ENCODE measurements around the gene SLC27A5.

The SLC27A5 gene

DNA sequence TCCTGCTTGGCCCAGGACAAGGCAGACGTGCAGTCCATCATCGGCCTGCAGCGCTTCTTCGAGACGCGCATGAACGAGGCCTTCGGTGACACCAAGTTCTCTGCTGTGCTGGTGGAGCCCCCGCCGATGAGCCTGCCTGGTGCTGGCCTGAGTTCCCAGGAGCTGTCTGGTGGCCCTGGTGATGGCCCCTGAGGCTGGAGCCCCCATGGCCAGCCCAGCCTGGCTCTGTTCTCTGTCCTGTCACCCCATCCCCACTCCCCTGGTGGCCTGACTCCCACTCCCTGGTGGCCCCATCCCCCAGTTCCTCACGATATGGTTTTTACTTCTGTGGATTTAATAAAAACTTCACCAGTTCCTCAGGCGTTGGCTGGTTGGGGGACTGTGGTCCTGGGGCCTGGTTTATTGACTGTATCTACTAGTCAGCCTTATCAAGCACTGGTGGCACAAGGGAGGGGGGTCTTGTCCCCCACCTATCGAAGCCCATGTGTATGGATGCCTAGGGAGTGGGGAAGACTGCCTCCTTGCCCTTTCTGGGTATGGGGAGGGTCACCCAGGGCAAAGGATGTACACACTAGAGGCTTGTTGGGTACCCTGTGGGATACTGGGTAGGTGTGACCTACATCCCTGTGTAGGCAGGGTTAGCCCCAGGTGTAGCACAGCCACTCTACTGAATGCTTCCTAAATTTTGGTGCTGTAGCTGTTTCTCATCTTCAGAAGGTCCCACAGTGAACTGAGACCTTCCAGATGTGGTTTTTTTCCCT is 38.8 kb upstream of the SLC27A5 start:
- no peak for DNase-seq (ENCODE audit: low spot score)
- TF ChIP-seq, protein P1, sequence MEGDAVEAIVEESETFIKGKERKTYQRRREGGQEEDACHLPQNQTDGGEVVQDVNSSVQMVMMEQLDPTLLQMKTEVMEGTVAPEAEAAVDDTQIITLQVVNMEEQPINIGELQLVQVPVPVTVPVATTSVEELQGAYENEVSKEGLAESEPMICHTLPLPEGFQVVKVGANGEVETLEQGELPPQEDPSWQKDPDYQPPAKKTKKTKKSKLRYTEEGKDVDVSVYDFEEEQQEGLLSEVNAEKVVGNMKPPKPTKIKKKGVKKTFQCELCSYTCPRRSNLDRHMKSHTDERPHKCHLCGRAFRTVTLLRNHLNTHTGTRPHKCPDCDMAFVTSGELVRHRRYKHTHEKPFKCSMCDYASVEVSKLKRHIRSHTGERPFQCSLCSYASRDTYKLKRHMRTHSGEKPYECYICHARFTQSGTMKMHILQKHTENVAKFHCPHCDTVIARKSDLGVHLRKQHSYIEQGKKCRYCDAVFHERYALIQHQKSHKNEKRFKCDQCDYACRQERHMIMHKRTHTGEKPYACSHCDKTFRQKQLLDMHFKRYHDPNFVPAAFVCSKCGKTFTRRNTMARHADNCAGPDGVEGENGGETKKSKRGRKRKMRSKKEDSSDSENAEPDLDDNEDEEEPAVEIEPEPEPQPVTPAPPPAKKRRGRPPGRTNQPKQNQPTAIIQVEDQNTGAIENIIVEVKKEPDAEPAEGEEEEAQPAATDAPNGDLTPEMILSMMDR (conservative IDR thresholded peaks at IDR 0.05; ENCODE audit: low read depth): no peak
- CTCF ChIA-PET: no interaction called here
- POLR2A ChIA-PET (ENCODE audit: low non-redundant PET): no interaction called here
- peak overlapping the region; percentile 54 for H3K27ac ChIP-seq

- CTCF ChIA-PET: no interaction called here
- POLR2A ChIA-PET (ENCODE audit: low non-redundant PET): no interaction called here
- TF ChIP-seq, protein P1 (conservative IDR thresholded peaks at IDR 0.05; ENCODE audit: low read depth): no peak
- no peak for DNase-seq (ENCODE audit: low spot score)
- peak overlapping the region; percentile 54 for H3K27ac ChIP-seq
Measured at GRCh38 chr19:58549664-58550361, 38.0 kb upstream of the SLC27A5 start.

DNA sequence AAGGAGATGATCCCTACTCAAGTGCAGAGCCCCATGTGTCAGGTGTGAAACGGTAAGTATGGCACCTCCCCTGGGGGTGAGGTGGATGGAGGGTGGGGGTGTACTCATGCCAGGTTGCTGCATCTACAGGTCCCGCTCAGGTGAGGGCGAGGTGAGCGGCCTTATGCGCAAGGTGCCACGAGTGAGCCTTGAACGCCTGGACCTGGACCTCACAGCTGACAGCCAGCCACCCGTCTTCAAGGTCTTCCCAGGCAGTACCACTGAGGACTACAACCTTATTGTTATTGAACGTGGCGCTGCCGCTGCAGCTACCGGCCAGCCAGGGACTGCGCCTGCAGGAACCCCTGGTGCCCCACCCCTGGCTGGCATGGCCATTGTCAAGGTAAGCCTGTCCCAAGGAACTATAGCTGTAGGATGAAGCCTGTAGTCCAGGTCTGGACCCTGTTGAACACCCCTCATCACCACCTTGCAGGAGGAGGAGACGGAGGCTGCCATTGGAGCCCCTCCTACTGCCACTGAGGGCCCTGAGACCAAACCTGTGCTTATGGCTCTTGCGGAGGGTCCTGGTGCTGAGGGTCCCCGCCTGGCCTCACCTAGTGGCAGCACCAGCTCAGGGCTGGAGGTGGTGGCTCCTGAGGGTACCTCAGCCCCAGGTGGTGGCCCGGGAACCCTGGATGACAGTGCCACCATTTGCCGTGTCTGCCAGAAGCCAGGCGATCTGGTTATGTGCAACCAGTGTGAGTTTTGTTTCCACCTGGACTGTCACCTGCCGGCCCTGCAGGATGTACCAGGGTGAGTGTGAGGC is 37.3 kb upstream of the SLC27A5 start:
- H3K27ac ChIP-seq: peak overlapping the region; percentile 54
- TF ChIP-seq, protein P1 (conservative IDR thresholded peaks at IDR 0.05; ENCODE audit: low read depth): no peak
- no peak for DNase-seq (ENCODE audit: low spot score)
- CTCF ChIA-PET: no interaction called here
- POLR2A ChIA-PET (ENCODE audit: low non-redundant PET): no interaction called here

DNA sequence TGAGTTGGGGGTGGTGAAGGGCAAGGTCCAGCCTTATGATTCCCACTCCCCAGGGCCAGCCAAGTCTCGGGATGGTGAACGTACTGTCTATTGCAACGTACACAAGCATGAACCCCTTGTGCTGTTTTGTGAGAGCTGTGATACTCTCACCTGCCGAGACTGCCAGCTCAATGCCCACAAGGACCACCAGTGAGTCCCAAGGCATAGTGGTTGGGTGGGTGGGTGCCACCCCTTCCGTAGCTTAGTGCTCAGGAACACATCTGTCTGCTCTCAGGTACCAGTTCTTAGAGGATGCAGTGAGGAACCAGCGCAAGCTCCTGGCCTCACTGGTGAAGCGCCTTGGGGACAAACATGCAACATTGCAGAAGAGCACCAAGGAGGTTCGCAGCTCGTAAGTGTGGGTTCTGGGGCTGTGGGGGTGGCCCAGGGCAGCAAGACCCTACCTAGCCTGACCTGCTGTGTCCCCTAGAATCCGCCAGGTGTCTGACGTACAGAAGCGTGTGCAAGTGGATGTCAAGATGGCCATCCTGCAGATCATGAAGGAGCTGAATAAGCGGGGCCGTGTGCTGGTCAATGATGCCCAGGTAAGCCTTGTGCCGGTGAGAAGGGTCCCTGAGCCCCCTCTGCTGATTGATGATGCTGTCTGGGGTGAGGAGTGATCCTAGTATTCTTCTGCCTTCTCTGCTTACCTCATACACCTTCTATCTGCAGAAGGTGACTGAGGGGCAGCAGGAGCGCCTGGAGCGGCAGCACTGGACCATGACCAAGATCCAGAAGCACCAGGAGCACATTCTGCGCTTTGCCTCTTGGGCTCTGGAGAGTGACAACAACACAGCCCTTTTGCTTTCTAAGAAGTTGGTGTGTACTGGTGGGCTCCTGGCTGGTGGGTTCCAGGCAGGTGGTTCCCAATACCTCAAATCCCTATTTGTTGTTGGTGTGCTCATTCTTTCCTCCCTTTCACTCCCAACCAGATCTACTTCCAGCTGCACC is 35.8 kb upstream of the SLC27A5 start:
- POLR2A ChIA-PET (ENCODE audit: low non-redundant PET): no interaction called here
- peak overlapping the region; percentile 54 for H3K27ac ChIP-seq
- no peak for DNase-seq (ENCODE audit: low spot score)
- CTCF ChIA-PET: no interaction called here
- TF ChIP-seq, protein P1 (conservative IDR thresholded peaks at IDR 0.05; ENCODE audit: low read depth): no peak

- CTCF ChIA-PET: interaction anchor here (1.3 kb wide), 1 partner anchor 27 kb away, joined by 7 read pairs; the partner anchor contains the start of gene ZBTB45
- POLR2A ChIA-PET (ENCODE audit: low non-redundant PET): no interaction called here
- TF ChIP-seq, protein P1 (conservative IDR thresholded peaks at IDR 0.05; ENCODE audit: low read depth): no peak
- peak overlapping the region; percentile 99 for H3K27ac ChIP-seq
- no peak for DNase-seq (ENCODE audit: low spot score)
Measured at GRCh38 chr19:58546019-58546530, 34.3 kb upstream of the SLC27A5 start.
